Brain microvascular endothelial cell (primary cell): Measurements from ENCODE around the gene UBR3.
"Not testable (repeated sequence)": the region's sequence is repeated elsewhere in the genome, so short reads cannot be mapped to it uniquely, and the experiment has no call there.

Experiments
- DNase-seq: peaks from one replicate; pipeline ENCODE4 v3.0.0-alpha.2; 2020
- H3K27ac ChIP-seq: fragments of 250-450 bp; sonication (Bioruptor Pico); 2 replicates; pipeline ENCODE4 v1.5.1; 2020; ENCODE audit warnings: mild to moderate bottlenecking, moderate library complexity
- H3K27me3 ChIP-seq: fragments of 250-450 bp; sonication (Bioruptor Pico); replicated peaks from 2 replicates; pipeline ENCODE4 v1.5.1; 2020; ENCODE audit warnings: mild to moderate bottlenecking
- H3K36me3 ChIP-seq: fragments of 250-450 bp; sonication (Bioruptor Pico); replicated peaks from 2 replicates; pipeline ENCODE4 v1.5.1; 2020; ENCODE audit warnings: mild to moderate bottlenecking
- H3K4me3 ChIP-seq: 2 replicates; pipeline ENCODE4 v1.5.1; 2011; ENCODE audit warnings: low read depth, mild to moderate bottlenecking, control low read depth, low read length, moderate library complexity
- in situ Hi-C: cut with HindIII; loops from 2 replicates; pipeline ENCODE4 v1.10.0; 2017; ENCODE audit warnings: low sequenced_read_pairs, low pct_ligation_motif_present
- TF ChIP-seq, protein P1 (sequence below): IDR thresholded peaks from 2 replicates; pipeline ENCODE4 v1.5.1; 2011; ENCODE audit warnings: low read depth, mild to moderate bottlenecking, moderate library complexity, low read length, control low read depth, inconsistent platforms; ENCODE audit errors: missing control alignments

Gene UBR3

DNA sequence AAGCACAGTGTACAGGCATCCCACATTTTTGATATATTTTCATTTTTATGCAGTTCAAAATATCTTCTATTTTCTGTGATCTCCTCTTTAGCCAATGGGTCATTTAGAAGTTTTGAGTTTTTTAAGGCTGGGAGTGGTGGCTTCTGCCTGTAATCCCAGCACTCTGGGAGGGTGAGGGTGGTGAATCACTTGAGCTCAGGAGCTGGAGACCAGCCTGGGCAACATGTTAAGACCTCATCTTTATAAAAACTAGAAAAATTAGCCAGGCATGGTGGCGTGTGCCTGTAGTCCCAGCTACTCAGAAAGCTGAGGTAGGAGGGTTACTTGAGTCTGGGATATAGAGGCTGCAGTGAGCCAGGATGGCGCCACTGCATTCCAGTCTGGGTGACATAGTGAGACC is 17.8 kb downstream of the UBR3 start:
- Histone ChIP-seq H3K27me3 (no peaks in the 10 kb centered on the region), H3K36me3 (peaks cover 3% of the 10 kb centered on the region), H3K27ac (no peak overlapping the region), H3K4me3 (no peak overlapping the region)
- TF ChIP-seq, protein P1, sequence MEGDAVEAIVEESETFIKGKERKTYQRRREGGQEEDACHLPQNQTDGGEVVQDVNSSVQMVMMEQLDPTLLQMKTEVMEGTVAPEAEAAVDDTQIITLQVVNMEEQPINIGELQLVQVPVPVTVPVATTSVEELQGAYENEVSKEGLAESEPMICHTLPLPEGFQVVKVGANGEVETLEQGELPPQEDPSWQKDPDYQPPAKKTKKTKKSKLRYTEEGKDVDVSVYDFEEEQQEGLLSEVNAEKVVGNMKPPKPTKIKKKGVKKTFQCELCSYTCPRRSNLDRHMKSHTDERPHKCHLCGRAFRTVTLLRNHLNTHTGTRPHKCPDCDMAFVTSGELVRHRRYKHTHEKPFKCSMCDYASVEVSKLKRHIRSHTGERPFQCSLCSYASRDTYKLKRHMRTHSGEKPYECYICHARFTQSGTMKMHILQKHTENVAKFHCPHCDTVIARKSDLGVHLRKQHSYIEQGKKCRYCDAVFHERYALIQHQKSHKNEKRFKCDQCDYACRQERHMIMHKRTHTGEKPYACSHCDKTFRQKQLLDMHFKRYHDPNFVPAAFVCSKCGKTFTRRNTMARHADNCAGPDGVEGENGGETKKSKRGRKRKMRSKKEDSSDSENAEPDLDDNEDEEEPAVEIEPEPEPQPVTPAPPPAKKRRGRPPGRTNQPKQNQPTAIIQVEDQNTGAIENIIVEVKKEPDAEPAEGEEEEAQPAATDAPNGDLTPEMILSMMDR = no peak
- DNase-seq = no peak
- in situ Hi-C loops = no loop called here

DNA sequence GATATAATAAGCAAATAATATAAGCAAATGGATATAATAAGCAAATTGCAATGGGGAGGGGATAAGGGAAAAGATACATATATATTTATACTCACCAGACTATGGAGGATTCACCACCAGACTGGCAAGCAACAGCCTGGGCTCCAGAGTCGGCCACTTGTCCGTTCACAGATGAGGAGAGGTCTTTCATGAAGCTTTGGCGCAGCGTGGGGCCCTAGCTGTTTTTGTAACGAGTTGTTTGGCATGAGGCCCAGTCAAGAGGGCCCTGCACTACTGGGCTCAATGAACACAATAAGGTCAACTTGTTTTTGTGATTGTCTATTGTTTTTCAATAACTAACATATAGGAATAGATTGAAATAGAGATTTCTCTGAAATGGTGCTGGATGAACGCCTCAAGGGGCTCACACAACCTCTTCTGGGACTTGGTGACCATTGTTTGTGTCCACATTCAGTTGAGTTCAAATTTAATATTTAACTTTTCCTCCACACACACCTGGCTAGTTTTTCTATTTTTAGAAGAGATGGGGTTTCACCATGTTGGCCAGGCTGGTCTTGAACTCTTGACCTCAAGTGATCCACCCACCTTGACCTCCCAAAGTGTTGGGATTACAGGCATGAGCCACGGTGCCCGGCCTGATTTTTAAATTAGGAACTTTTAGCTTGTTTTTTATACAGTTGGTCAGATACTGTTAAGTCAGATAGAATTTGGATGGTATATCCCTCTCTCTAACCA is 21.9 kb downstream of the UBR3 start:
- in situ Hi-C loops, DNase-seq, H3K36me3 ChIP-seq, H3K27ac ChIP-seq, H3K27me3 ChIP-seq, H3K4me3 ChIP-seq: not testable (repeated sequence)

DNA sequence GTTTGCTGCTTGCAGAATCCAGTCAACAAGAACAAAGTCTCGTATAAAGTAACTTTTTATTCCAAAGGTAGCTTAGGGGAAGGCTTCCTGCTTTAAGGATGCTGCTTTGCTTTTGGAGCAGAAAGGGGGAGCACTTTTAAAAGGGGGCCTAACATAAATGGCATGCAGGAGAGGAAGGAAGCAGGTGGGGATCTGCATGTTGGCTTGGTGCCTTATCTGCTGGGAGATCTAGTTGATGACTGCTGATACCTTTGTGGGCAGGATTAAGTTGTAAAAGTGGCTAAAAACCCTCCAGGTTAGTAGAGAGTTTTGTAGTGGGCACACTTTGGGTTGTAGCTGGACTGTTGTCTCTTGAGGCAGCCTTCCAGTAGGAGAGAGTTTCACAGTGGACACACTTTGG is 22.5 kb downstream of the UBR3 start:
- no peaks in the 10 kb centered on the region for H3K36me3 ChIP-seq
- DNase-seq = no peak
- in situ Hi-C loops = no loop called here
- H3K27ac ChIP-seq = no peak overlapping the region
- TF ChIP-seq, protein P1 = no peak
- no peak overlapping the region for H3K4me3 ChIP-seq
- no peaks in the 10 kb centered on the region for H3K27me3 ChIP-seq

DNA sequence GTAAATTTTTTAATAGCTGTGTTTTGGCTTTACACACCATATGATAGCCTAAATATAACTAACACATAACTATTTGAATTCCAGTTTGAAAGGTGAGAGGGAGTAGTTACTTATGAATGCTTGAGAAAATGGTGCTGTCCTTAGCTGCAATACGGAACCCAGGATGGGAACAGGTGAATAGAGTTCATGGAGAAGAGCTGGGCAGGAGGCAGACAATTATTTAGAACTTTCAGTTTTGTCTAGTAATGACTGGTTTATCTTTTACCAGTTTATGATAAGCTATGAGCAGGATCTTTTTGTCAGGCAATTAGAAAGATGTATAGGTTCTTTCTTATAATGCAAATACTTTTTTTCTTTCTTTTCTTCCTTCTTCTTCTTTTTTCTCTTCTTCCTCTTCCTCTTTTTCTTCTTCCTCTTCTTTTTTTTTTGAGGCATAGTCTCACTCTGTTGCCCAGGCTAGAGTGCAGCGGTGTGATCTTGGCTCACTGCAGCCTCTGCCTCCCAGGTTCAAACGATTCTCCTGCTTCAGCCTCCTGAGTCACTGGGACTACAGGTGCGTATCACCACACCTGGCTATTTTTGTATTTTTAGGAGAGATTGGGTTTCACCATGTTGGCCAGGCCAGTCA is 25.9 kb downstream of the UBR3 start:
- in situ Hi-C loops = no loop called here

DNA sequence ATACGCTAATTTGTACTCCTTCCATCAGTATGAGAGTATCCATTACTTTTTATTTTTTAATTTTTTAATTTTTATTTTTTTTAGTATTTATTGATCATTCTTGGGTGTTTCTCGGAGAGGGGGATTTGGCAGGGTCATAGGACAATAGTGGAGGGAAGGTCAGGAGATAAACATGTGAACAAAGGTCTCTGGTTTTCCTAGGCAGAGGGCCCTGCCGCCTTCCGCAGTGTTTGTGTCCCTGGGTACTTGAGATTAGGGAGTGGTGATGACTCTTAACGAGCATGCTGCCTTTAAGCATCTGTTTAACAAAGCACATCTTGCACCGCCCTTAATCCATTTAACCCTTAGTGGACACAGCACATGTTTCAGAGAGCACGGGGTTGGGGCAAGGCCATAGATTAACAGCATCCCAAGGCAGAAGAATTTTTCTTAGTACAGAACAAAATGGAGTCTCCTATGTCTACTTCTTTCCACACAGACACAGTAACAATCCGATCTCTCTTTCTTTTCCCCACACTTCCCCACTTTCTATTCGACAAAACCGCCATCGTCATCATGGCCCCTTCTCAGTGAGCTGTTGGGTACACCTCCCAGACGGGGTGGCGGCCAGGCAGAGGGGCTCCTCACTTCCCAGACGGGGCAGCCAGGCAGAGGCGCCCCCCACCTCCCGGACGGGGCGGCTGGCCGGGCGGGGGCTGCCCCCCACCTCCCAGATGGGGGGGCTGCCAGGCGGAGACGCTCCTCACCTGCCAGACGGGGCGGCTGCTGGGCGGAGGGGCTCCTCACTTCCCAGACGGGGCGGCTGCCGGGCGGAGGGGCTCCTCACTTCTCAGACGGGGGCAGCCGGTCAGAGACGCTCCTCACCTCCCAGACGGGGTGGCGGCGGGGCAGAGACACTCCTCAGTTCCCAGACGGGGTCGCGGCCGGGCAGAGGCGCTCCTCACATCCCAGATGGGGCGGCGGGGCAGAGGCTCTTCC is 28.3 kb downstream of the UBR3 start:
- in situ Hi-C loops, DNase-seq, H3K27me3 ChIP-seq, H3K27ac ChIP-seq, H3K36me3 ChIP-seq, H3K4me3 ChIP-seq: not testable (repeated sequence)

More for the DNA sequence above, 25.9 kb downstream of the UBR3 start:
- TF ChIP-seq, protein P1 = no peak
- DNase-seq = no peak
- H3K27me3 ChIP-seq = no peaks in the 10 kb centered on the region
- H3K27ac ChIP-seq = no peak overlapping the region
- no peak overlapping the region for H3K4me3 ChIP-seq
- H3K36me3 ChIP-seq = no peaks in the 10 kb centered on the region

DNA sequence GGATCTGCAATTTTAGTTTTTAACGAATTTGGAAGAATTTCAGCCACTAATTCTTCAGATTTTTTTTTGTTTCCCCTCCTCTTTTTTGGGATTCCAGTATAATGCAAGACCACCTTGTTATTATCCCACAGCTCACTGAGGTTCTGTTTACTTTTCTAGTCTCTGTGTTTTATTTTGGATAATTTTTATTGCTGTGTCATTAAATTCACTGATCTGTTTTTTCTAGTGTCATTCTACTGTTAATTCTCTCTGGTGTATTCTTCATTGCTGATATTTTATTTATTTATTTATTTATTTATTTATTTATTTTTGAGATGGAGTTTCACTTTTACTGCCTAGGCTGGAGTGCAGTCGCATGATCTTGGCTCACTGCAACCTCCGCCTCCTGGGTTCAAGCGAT is 32.2 kb downstream of the UBR3 start:
- Histone ChIP-seq H3K36me3 (no peaks in the 10 kb centered on the region), H3K27ac (no peak overlapping the region), H3K27me3 (no peaks in the 10 kb centered on the region), H3K4me3 (no peak overlapping the region)
- in situ Hi-C loops = no loop called here
- DNase-seq = no peak
- TF ChIP-seq, protein P1 = no peak
